Measurements from ENCODE around the gene SLC34A3. TPM values are rescaled to one million over a fixed set of nuclear protein-coding genes. Genes with fewer than 3 reads are reported as not detected.

The SLC34A3 gene
- total and polyA plus RNA-seq, 2 of the 8 experiments (the other 6 are each of a cell fraction or from before 2014, with no cell fraction given), result 0.08 TPM; not detected in 1

DNA sequence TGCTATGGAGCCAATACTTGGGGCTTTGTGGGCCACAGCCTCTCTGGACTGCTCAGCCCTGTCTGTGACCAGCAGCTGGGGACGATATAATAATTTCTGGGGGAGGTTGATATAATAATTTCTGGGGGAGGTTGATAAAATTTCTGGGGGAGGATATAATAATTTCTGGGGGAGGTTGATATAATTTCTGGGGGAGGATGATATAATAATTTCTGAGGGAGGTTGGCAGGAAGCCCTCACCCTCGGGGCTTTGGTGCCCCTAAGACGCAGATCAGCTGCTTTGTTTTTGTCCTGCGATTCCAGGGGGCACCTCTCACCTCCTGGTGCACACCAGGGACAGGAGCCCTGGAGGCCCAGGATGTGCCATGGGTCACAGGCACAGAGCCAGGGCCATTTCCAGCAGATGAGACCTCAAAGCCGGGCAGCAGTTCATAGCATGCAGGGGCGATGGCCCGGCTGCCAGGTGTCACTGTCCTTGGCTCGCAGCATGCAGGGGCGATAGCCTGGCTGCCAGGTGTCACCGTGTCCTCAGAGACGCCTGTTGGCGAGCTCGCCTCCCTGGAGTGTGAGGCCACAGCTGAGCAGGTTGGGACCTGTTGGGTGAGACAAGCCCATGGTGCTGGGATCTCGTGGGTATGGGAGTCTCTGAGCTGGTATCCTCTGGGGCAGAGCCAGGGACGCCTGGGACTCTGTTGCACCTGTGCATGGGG lies 43.1 kb downstream of the SLC34A3 start:
- Histone ChIP-seq H3K23me2 (ENCODE audit: low read depth, low read length) (peaks cover 2% of the 10 kb centered on the region; the same call in 1 of the 2 replicates), H4K8ac (ENCODE audit: extremely low read depth, insufficient read depth, low read length) (no peak overlapping the region; the same call in 1 of the 2 replicates), H3K18ac (ENCODE audit: extremely low read depth, low read length) (no peak overlapping the region), H2BK5ac (ENCODE audit: low read depth, low read length) (peak overlapping the region; percentile 52), H3K27me3 (replicated peaks in 1 of 4; ENCODE audit: control insufficient read depth in 3 of 4, extremely low read depth in 1 of 4, insufficient read depth in 3 of 4, low read length in 3 of 4) (peaks cover 0 to 7% (median 2%) of the 10 kb centered on the region in 4 experiments; a peak in 4 of 7 replicates), H3K9me3 (ENCODE audit: insufficient read depth in 2 of 2, low read depth in 1 of 2, low read length in 1 of 2) (no peaks in the 10 kb centered on the region), H4K91ac (replicated peaks; ENCODE audit: insufficient read length, low read length) (no peak overlapping the region), H3K4me1 (replicated peaks in 1 of 4; ENCODE audit: control insufficient read depth in 3 of 4, insufficient read depth in 4 of 4, low read length in 3 of 4) (peaks cover 0 to 23% (median 13%) of the 10 kb centered on the region in 4 experiments; a peak in 6 of 7 replicates), H3K36me3 (ENCODE audit: control insufficient read depth in 2 of 4, insufficient read depth in 4 of 4, low read length in 3 of 4) (peaks cover 0 to 12% (median 10%) of the 10 kb centered on the region in 4 experiments; a peak in 6 of 8 replicates), H2BK120ac (replicated peaks; ENCODE audit: low read depth, low read length) (no peak overlapping the region), H4K5ac (ENCODE audit: insufficient read length, low read depth, low read length) (no peak overlapping the region), H3K4me3 (ENCODE audit: extremely low read depth in 1 of 4, insufficient read depth in 2 of 4, low read depth in 3 of 4, low read length in 4 of 4) (no peak overlapping the region), H3K56ac (replicated peaks; ENCODE audit: insufficient read length, low read depth, low read length) (no peak overlapping the region), H3K14ac (ENCODE audit: insufficient read length) (no peak overlapping the region), H3K27ac (ENCODE audit: low read depth, low read length) (no peak overlapping the region), H2AK5ac (ENCODE audit: low read depth, low read length) (no peak overlapping the region), H3K23ac (ENCODE audit: insufficient read length) (no peak overlapping the region), H3K4me2 (ENCODE audit: insufficient read depth in 1 of 2, low read depth in 2 of 2, low read length in 2 of 2) (no peak overlapping the region), H3K4ac (replicated peaks; ENCODE audit: insufficient read length, low read depth, low read length) (no peak overlapping the region), H2BK12ac (ENCODE audit: low read depth, low read length) (no peak overlapping the region), H3K79me2 (ENCODE audit: control insufficient read depth in 1 of 2, insufficient read depth in 2 of 2, low read length in 2 of 2) (no peaks in the 10 kb centered on the region), H2AFZ (ENCODE audit: low read length) (no peak overlapping the region), H4K20me1 (replicated peaks in 1 of 2; ENCODE audit: control insufficient read depth in 1 of 2, insufficient read depth in 2 of 2, low read length in 2 of 2) (peaks cover 4 to 7% of the 10 kb centered on the region in 2 experiments), H3K9ac (replicated peaks in 1 of 4; ENCODE audit: extremely low read depth in 1 of 4, low read depth in 3 of 4, low read length in 3 of 4) (no peak overlapping the region), H2BK15ac (ENCODE audit: low read length) (no peak overlapping the region), H2BK20ac (ENCODE audit: low read length) (no peak overlapping the region), H3K79me1 (ENCODE audit: low read depth, low read length) (no peaks in the 10 kb centered on the region)
- TF ChIP-seq CHD2 (IDR thresholded peaks at IDR 0.05; ENCODE audit: low read length), result no peak
- TF ChIP-seq TBP (IDR thresholded peaks at IDR 0.05; ENCODE audit: low read depth, low read length), result no peak
- TF ChIP-seq CHD1 (IDR thresholded peaks at IDR 0.05; ENCODE audit: low read depth, low read length), result no peak
- POLR2A ChIA-PET (ENCODE audit: partially characterized antibody), result interaction anchor here (1.0 to 47.8 kb wide), 4 partner anchors 8 to 39 kb away, joined by 3 to 1462 read pairs (median 4); partner anchors contain the start of genes CYSRT1, NDOR1, NELFB and NRARP
- WGBS, 2 experiments (ENCODE audit: extremely low coverage in 1 of 2, insufficient coverage in 1 of 2, insufficient read length in 1 of 2, insufficient replicate concordance in 2 of 2, low coverage in 1 of 2, low lambda C conversion rate in 2 of 2, missing lambda C conversion rate in 1 of 2), result 89% methylated on average over 15 of the region's 15 CpGs; no CpG with 5 or more reads in 1 of the 2 experiments
- CTCF ChIA-PET (ENCODE audit: partially characterized antibody), result interaction anchor here (0.5 to 2.2 kb wide), 10 partner anchors 9 to 212 kb away, joined by 3 to 8 read pairs (median 4); no protein-coding TSS in a partner anchor
- DNase-seq (ENCODE audit: low read depth in 1 of 2, low spot score in 2 of 2), result no peak
- FAIRE-seq, result no peak

Data from H1 (cell line).